ENCODE data around the gene SIL1.
"Not testable (repeated sequence)": the region's sequence is repeated elsewhere in the genome, so short reads cannot be mapped to it uniquely, and the experiment has no call there.

SIL1 gene

GRCh38 chr5:139194486-139194885 lies 3.7 kb downstream of the SIL1 start:
- DNase-seq (ENCODE audit: extremely low spot score) = no peak
- TF ChIP-seq FOXA1 (IDR thresholded peaks at IDR 0.05) = no peak
- TF ChIP-seq SUZ12 (IDR thresholded peaks at IDR 0.05) = no peak
- no peak for TF ChIP-seq ARNT (IDR thresholded peaks at IDR 0.05)
- no peak for TF ChIP-seq PKNOX1 (IDR thresholded peaks at IDR 0.05)
- TF ChIP-seq NFRKB (IDR thresholded peaks at IDR 0.05) = no peak
- no peak for TF ChIP-seq ZNF384 (IDR thresholded peaks at IDR 0.05)
- ChIA-PET POLR2A (no interaction called here), CTCF (interaction anchor here (1.0 to 1.3 kb wide), 2 partner anchors 14 to 30 kb away, joined by 3 read pairs; no protein-coding TSS in a partner anchor)

- peak; percentile 35 for DNase-seq (ENCODE audit: extremely low spot score)
- ChIA-PET POLR2A (no interaction called here), CTCF (interaction anchor here (1.0 to 1.3 kb wide), 2 partner anchors 15 to 29 kb away, joined by 3 read pairs; no protein-coding TSS in a partner anchor)
- TF ChIP-seq TARDBP (IDR thresholded peaks at IDR 0.05) (no peak), ZNF384 (IDR thresholded peaks at IDR 0.05) (no peak), SP1 (IDR thresholded peaks at IDR 0.05) (no peak), LEF1 (IDR thresholded peaks at IDR 0.05; ENCODE audit: borderline replicate concordance) (no peak), HDGF (IDR thresholded peaks at IDR 0.05; ENCODE audit: borderline replicate concordance) (no peak), NFRKB (IDR thresholded peaks at IDR 0.05) (no peak), CTBP1 (IDR thresholded peaks at IDR 0.05; ENCODE audit: borderline replicate concordance) (no peak), FOXK2 (IDR thresholded peaks at IDR 0.05) (no peak)
Measured at GRCh38 chr5:139193928-139194327, 4.2 kb downstream of the SIL1 start.

GRCh38 chr5:139192906-139193305 lies 5.3 kb downstream of the SIL1 start:
- CTCF ChIA-PET; DNase-seq (ENCODE audit: extremely low spot score); POLR2A ChIA-PET: not testable (repeated sequence)

- CTCF ChIA-PET; POLR2A ChIA-PET; DNase-seq (ENCODE audit: extremely low spot score): not testable (repeated sequence)
Measured at GRCh38 chr5:139191954-139192353, 6.2 kb downstream of the SIL1 start.

- POLR2A ChIA-PET = interaction anchor here (1.9 kb wide), 1 partner anchor 8 kb away, joined by 11 read pairs; the partner anchor contains the start of gene SIL1
- CTCF ChIA-PET = no interaction called here
- no peak for DNase-seq (ENCODE audit: extremely low spot score)
- TF ChIP-seq FOXA1 (IDR thresholded peaks at IDR 0.05) (no peak), SP1 (IDR thresholded peaks at IDR 0.05) (no peak), HDGF (IDR thresholded peaks at IDR 0.05; ENCODE audit: borderline replicate concordance) (no peak), LEF1 (IDR thresholded peaks at IDR 0.05; ENCODE audit: borderline replicate concordance) (no peak), SUZ12 (IDR thresholded peaks at IDR 0.05) (no peak), FOXK2 (IDR thresholded peaks at IDR 0.05) (no peak), BHLHE40 (IDR thresholded peaks at IDR 0.05; ENCODE audit: borderline replicate concordance) (no peak), L3MBTL2 (conservative IDR thresholded peaks at IDR 0.05) (no peak), ZNF384 (IDR thresholded peaks at IDR 0.05) (no peak), PKNOX1 (IDR thresholded peaks at IDR 0.05) (no peak), ARNT (IDR thresholded peaks at IDR 0.05) (no peak), FOXM1 (IDR thresholded peaks at IDR 0.05; ENCODE audit: borderline replicate concordance) (no peak), CTBP1 (IDR thresholded peaks at IDR 0.05; ENCODE audit: borderline replicate concordance) (no peak), TARDBP (IDR thresholded peaks at IDR 0.05) (no peak), NFRKB (IDR thresholded peaks at IDR 0.05) (no peak)
Measured at GRCh38 chr5:139190125-139190524, 8.0 kb downstream of the SIL1 start.

- CTCF ChIA-PET = no interaction called here
- no peak for DNase-seq (ENCODE audit: extremely low spot score)
- POLR2A ChIA-PET = interaction anchor here (1.9 kb wide), 1 partner anchor 10 kb away, joined by 11 read pairs; the partner anchor contains the start of gene SIL1
- TF ChIP-seq CTBP1 (IDR thresholded peaks at IDR 0.05; ENCODE audit: borderline replicate concordance) = no peak
- TF ChIP-seq PKNOX1 (IDR thresholded peaks at IDR 0.05) = no peak
- TF ChIP-seq FOXA1 (IDR thresholded peaks at IDR 0.05) = no peak
Measured at GRCh38 chr5:139188558-139189270, 9.5 kb downstream of the SIL1 start.

- POLR2A ChIA-PET = interaction anchor here (0.6 to 1.1 kb wide), 3 partner anchors 11 to 69 kb away, joined by 3 to 4 read pairs (median 3); partner anchors contain the start of gene SIL1
Measured at GRCh38 chr5:139186752-139187326, 11.3 kb downstream of the SIL1 start.

More at GRCh38 chr5:139186752-139187326, 11.3 kb downstream of the SIL1 start:
- CTCF ChIA-PET = interaction anchor here (0.6 kb wide), 1 partner anchor 737 kb away, joined by 3 read pairs; no protein-coding TSS in a partner anchor
- no peak for DNase-seq (ENCODE audit: extremely low spot score)
- TF ChIP-seq PKNOX1 (IDR thresholded peaks at IDR 0.05) = no peak

Measured in HEK293T (cell line).